Skeletal muscle satellite cell (primary cell): Measurements from ENCODE around the gene INO80.

Source experiments
- H3K27me3 ChIP-seq: 2 replicates; pipeline ENCODE4 v1.7.0; 2013; ENCODE audit warnings: low read length; ENCODE audit not compliant: control insufficient read depth, insufficient read depth
- H3K36me3 ChIP-seq: 2 replicates; pipeline ENCODE4 v1.7.0; 2013; ENCODE audit warnings: mild to moderate bottlenecking, control low read depth, low read length; ENCODE audit not compliant: insufficient read depth
- H3K4me1 ChIP-seq: 2 replicates; pipeline ENCODE4 v1.7.0; 2013; ENCODE audit warnings: low read length; ENCODE audit not compliant: control insufficient read depth, insufficient read depth
- H3K4me2 ChIP-seq: 2 replicates; pipeline ENCODE4 v1.7.0; 2013; ENCODE audit warnings: mild to moderate bottlenecking, low read length
- H3K4me3 ChIP-seq: 2 replicates; pipeline ENCODE4 v1.7.0; 2013; ENCODE audit warnings: low read length
- H3K9ac ChIP-seq: 2 replicates; pipeline ENCODE4 v1.7.0; 2013; ENCODE audit warnings: mild to moderate bottlenecking, low read depth, low read length, moderate library complexity
- H3K9me3 ChIP-seq: replicated peaks from 2 replicates; pipeline ENCODE4 v1.7.0; 2013; ENCODE audit warnings: mild to moderate bottlenecking, control low read depth, low read length

The INO80 gene

GRCh38 chr15:41017066-41017735 is 98.9 kb downstream of the INO80 start:
- no peaks in the 10 kb centered on the region for H3K4me1 ChIP-seq
- H3K27me3 ChIP-seq = no peaks in the 10 kb centered on the region
- H3K36me3 ChIP-seq = peaks cover 73% of the 10 kb centered on the region
- no peaks in the 10 kb centered on the region for H3K9me3 ChIP-seq
- H3K9ac ChIP-seq = no peak overlapping the region
- H3K4me3 ChIP-seq = no peak overlapping the region
- H3K4me2 ChIP-seq = no peak overlapping the region

- H3K9me3 ChIP-seq = no peaks in the 10 kb centered on the region
- no peak overlapping the region for H3K4me3 ChIP-seq
- no peak overlapping the region for H3K9ac ChIP-seq
- H3K27me3 ChIP-seq = no peaks in the 10 kb centered on the region
- no peak overlapping the region for H3K4me2 ChIP-seq
- peaks cover 8% of the 10 kb centered on the region for H3K4me1 ChIP-seq
- H3K36me3 ChIP-seq = peaks cover 43% of the 10 kb centered on the region
Measured at GRCh38 chr15:41013691-41014414, 102.2 kb downstream of the INO80 start.

- H3K9me3 ChIP-seq = no peaks in the 10 kb centered on the region
- peaks cover 23% of the 10 kb centered on the region for H3K36me3 ChIP-seq
- no peaks in the 10 kb centered on the region for H3K27me3 ChIP-seq
- H3K4me1 ChIP-seq = peaks cover 8% of the 10 kb centered on the region
- no peak overlapping the region for H3K9ac ChIP-seq
- H3K4me3 ChIP-seq = no peak overlapping the region
- H3K4me2 ChIP-seq = no peak overlapping the region
Measured at GRCh38 chr15:41011055-41011815, 104.8 kb downstream of the INO80 start.

DNA sequence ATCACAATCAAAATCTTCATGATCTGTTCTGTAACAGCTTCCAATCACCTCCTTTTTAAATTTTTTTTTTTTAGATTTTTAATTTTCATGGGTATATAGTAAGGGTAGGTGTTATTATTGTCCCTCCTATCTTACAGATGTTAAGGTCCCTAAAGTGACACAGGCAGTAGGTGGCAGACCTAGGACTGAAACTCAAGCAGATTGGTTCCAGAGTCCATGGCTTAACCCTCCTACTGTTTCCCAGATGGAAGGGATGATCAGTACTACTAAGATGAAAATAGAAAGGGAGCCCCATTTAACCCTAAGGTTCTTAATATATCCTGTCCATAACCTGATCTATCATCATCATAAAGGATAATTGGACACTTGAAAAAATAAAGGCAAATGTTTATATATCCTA is 105.7 kb downstream of the INO80 start:
- Histone ChIP-seq H3K4me3 (no peak overlapping the region), H3K36me3 (peaks cover 20% of the 10 kb centered on the region), H3K9me3 (no peaks in the 10 kb centered on the region), H3K4me2 (no peak overlapping the region), H3K9ac (no peak overlapping the region), H3K27me3 (no peaks in the 10 kb centered on the region), H3K4me1 (peaks cover 8% of the 10 kb centered on the region)

DNA sequence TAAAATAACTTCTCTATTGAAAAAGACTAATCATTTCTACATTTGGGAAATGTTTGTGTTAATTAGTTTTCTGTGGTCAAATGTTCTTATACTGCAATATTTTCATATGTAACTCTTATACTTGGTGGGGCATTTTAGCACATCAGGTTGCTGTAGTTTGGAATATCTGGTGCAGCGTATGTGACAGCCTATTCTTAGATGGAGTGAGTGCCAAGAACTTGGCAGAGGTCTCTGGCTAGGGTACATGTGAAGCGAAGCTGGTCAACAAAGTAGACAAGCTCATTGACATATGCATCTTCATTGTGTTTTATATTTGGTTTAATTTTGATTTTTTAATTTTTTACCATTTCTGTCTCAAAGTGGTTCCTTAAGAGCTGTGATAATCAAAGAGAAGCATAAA is 109.6 kb downstream of the INO80 start:
- peaks cover 23% of the 10 kb centered on the region for H3K36me3 ChIP-seq
- H3K4me1 ChIP-seq = peaks cover 5% of the 10 kb centered on the region
- H3K4me2 ChIP-seq = no peak overlapping the region
- no peak overlapping the region for H3K4me3 ChIP-seq
- no peaks in the 10 kb centered on the region for H3K27me3 ChIP-seq
- H3K9ac ChIP-seq = no peak overlapping the region
- H3K9me3 ChIP-seq = no peaks in the 10 kb centered on the region

- Histone ChIP-seq H3K9me3 (no peaks in the 10 kb centered on the region), H3K27me3 (no peaks in the 10 kb centered on the region), H3K36me3 (peaks cover 38% of the 10 kb centered on the region), H3K4me1 (peaks cover 9% of the 10 kb centered on the region), H3K4me2 (no peak overlapping the region), H3K9ac (no peak overlapping the region), H3K4me3 (no peak overlapping the region)
Measured at GRCh38 chr15:41004490-41004889, 111.6 kb downstream of the INO80 start.

- Histone ChIP-seq H3K27me3 (no peaks in the 10 kb centered on the region), H3K4me3 (no peak overlapping the region), H3K4me2 (no peak overlapping the region), H3K4me1 (peaks cover 20% of the 10 kb centered on the region), H3K36me3 (peaks cover 41% of the 10 kb centered on the region), H3K9ac (no peak overlapping the region), H3K9me3 (no peaks in the 10 kb centered on the region)
Measured at GRCh38 chr15:41001524-41002214, 114.4 kb downstream of the INO80 start.

DNA sequence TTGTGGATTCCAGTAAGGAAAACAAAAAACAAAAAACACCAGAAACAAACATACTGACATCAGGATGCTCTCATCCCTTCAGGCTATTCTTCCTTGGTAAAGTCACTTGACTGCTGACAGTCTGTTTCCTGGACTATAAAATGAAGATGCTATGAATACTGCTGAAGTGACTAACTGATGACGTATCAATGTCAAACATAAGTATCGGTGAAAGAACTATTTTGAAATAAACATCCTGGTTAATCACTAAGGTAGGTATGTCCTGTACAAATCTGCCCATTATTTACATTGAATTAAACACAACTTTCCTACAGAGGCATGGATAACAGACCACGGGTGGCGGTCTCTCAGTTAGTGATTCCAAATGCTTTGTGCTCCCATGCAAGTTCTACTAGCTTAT is 116.9 kb downstream of the INO80 start:
- H3K27me3 ChIP-seq = no peaks in the 10 kb centered on the region
- H3K9me3 ChIP-seq = no peaks in the 10 kb centered on the region
- H3K4me2 ChIP-seq = peak overlapping the region; percentile 41
- no peak overlapping the region for H3K9ac ChIP-seq
- peaks cover 48% of the 10 kb centered on the region for H3K36me3 ChIP-seq
- peaks cover 20% of the 10 kb centered on the region for H3K4me1 ChIP-seq
- H3K4me3 ChIP-seq = no peak overlapping the region

DNA sequence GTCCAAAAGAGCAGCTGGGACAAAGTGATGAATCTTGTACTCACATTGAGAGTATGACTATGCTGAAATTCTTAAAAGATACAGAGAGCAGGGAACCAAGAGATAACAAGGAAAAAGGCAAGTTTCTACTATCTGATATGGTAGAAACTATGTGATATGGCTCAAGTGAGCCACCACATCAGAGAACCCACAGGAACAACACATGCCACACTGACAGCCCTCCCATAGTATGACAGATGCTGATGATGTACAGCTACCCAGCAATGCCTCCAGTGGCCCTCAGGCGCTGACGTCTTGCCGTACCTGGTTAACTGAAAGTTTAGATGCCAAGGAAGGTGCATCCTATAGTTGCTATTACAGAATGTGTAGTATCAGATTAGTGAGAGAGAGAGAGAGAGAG is 120.4 kb downstream of the INO80 start:
- no peak overlapping the region for H3K4me3 ChIP-seq
- H3K9ac ChIP-seq = no peak overlapping the region
- no peaks in the 10 kb centered on the region for H3K9me3 ChIP-seq
- peaks cover 14% of the 10 kb centered on the region for H3K4me1 ChIP-seq
- peaks cover 52% of the 10 kb centered on the region for H3K36me3 ChIP-seq
- no peak overlapping the region for H3K4me2 ChIP-seq
- no peaks in the 10 kb centered on the region for H3K27me3 ChIP-seq

DNA sequence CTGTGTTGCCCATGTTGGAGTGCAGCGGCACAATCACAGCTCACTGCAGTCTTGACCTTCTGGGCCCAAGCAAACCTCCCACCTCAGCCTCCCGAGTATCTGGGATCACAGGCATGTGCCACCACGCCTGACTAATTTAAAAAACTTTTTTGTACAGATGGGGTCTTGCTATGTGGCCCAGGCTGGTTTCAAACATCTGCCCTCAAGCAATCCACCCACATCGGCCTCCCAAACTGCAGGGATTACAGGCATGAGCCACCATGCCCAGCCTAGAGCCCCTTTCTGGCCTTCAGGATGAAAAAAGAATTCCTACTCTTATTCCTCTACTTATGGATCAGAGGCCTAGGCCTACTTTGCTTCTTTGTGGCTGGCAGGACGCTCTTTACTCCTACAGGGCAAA is 123.3 kb downstream of the INO80 start:
- Histone ChIP-seq H3K9ac (no peak overlapping the region), H3K27me3 (no peaks in the 10 kb centered on the region), H3K36me3 (peaks cover 46% of the 10 kb centered on the region), H3K4me3 (no peak overlapping the region), H3K4me1 (no peaks in the 10 kb centered on the region), H3K4me2 (no peak overlapping the region), H3K9me3 (no peaks in the 10 kb centered on the region)

- no peak overlapping the region for H3K4me3 ChIP-seq
- H3K9me3 ChIP-seq = no peaks in the 10 kb centered on the region
- no peak overlapping the region for H3K4me2 ChIP-seq
- H3K27me3 ChIP-seq = no peaks in the 10 kb centered on the region
- no peak overlapping the region for H3K9ac ChIP-seq
- peaks cover 52% of the 10 kb centered on the region for H3K36me3 ChIP-seq
- no peaks in the 10 kb centered on the region for H3K4me1 ChIP-seq
Measured at GRCh38 chr15:40992241-40992741, 123.8 kb downstream of the INO80 start.
